Mesendoderm (in vitro differentiated cells): Measurements from ENCODE around the gene RGS6.

Source experiments
- DNase-seq: peaks from one replicate; pipeline ENCODE4 v3.0.0; 2013
- H2AK5ac ChIP-seq: 2 replicates; pipeline ENCODE4 v1.6.1; 2013; ENCODE audit warnings: low read length, inconsistent platforms
- H2BK120ac ChIP-seq: 2 replicates; pipeline ENCODE4 v1.6.1; 2013; ENCODE audit warnings: low read depth, mild to moderate bottlenecking, low read length, moderate library complexity, mixed read lengths
- H2BK15ac ChIP-seq: replicated peaks from 2 replicates; pipeline ENCODE4 v1.6.1; 2013; ENCODE audit warnings: low read depth, mild to moderate bottlenecking, moderate library complexity
- H2BK5ac ChIP-seq: 2 replicates; pipeline ENCODE4 v1.6.1; 2013; ENCODE audit warnings: low read length, inconsistent platforms
- H3K18ac ChIP-seq: 2 replicates; pipeline ENCODE4 v1.6.1; 2013; ENCODE audit warnings: mild to moderate bottlenecking, low read length, mixed read lengths
- H3K23ac ChIP-seq: one replicate; pipeline ENCODE4 v1.6.1; 2013; ENCODE audit warnings: low read length
- H3K27ac ChIP-seq: 2 replicates; pipeline ENCODE4 v1.5.1; 2013; ENCODE audit warnings: low read depth, mild to moderate bottlenecking, inconsistent platforms, low read length, moderate library complexity
- H3K27me3 ChIP-seq: 2 replicates; pipeline ENCODE4 v1.6.1; 2013; ENCODE audit warnings: low read length, control low read depth, mild to moderate bottlenecking, inconsistent platforms; ENCODE audit not compliant: insufficient read depth, poor library complexity
- H3K36me3 ChIP-seq: 2 replicates; pipeline ENCODE4 v1.6.1; 2013; ENCODE audit warnings: low read length, inconsistent platforms; ENCODE audit not compliant: control insufficient read depth, insufficient read depth
- H3K4ac ChIP-seq: one replicate; pipeline ENCODE4 v1.6.1; 2013; ENCODE audit warnings: low read depth, mild to moderate bottlenecking, low read length, moderate library complexity
- H3K4me1 ChIP-seq: 2 replicates; pipeline ENCODE4 v1.6.1; 2013; ENCODE audit warnings: low read depth, low read length, inconsistent platforms; ENCODE audit not compliant: control insufficient read depth
- H3K4me2 ChIP-seq: 2 replicates; pipeline ENCODE4 v1.6.1; 2013; ENCODE audit warnings: low read length
- H3K4me3 ChIP-seq: 2 replicates; pipeline ENCODE4 v1.5.1; 2013; ENCODE audit warnings: mild to moderate bottlenecking, low read length
- H3K56ac ChIP-seq: one replicate; pipeline ENCODE4 v1.6.1; 2013; ENCODE audit warnings: low read length
- H3K79me1 ChIP-seq: 2 replicates; pipeline ENCODE4 v1.6.1; 2013; ENCODE audit warnings: low read length, inconsistent platforms
- H3K79me2 ChIP-seq: 2 replicates; pipeline ENCODE4 v1.6.1; 2013; ENCODE audit warnings: mild to moderate bottlenecking, low read length; ENCODE audit not compliant: control insufficient read depth, insufficient read depth
- H3K9ac ChIP-seq: 2 replicates; pipeline ENCODE4 v1.6.1; 2013; ENCODE audit warnings: low read length, inconsistent platforms
- H4K5ac ChIP-seq: one replicate; pipeline ENCODE4 v1.6.1; 2013; ENCODE audit warnings: low read length
- H4K8ac ChIP-seq: one replicate; pipeline ENCODE4 v1.6.1; 2013; ENCODE audit warnings: low read depth, mild to moderate bottlenecking, control low read depth, low read length, moderate library complexity
- WGBS: extraction: QIAGEN DNeasy Blood & Tissue Kit; methylation state at CpG from one replicate; pipeline ENCODE4 v1.1.7; 2013; ENCODE audit warnings: low lambda C conversion rate, missing lambda C conversion rate; ENCODE audit not compliant: insufficient coverage; ENCODE audit errors: extremely low coverage; 5-methylcytosine and 5-hydroxymethylcytosine counted together

RGS6 gene

GRCh38 chr14:72064501-72064900 is 132.3 kb downstream of the RGS6 start:
- Histone ChIP-seq H3K36me3 (no peaks in the 10 kb centered on the region), H2BK15ac (no peak overlapping the region), H3K4me3 (no peak overlapping the region), H3K18ac (no peak overlapping the region), H3K23ac (no peak overlapping the region), H3K79me2 (no peaks in the 10 kb centered on the region), H2BK120ac (no peak overlapping the region), H3K27me3 (no peaks in the 10 kb centered on the region), H3K4me2 (no peak overlapping the region), H4K5ac (no peak overlapping the region), H3K27ac (no peak overlapping the region), H3K79me1 (no peaks in the 10 kb centered on the region), H4K8ac (no peak overlapping the region), H3K4ac (no peak overlapping the region), H3K9ac (no peak overlapping the region), H3K4me1 (no peaks in the 10 kb centered on the region), H2AK5ac (no peak overlapping the region), H2BK5ac (no peak overlapping the region), H3K56ac (no peak overlapping the region)
- WGBS: no CpG with 5 or more reads among the region's 4 CpGs
- no peak for DNase-seq

GRCh38 chr14:72070458-72070857 is 138.2 kb downstream of the RGS6 start:
- H2BK15ac ChIP-seq: no peak overlapping the region
- H2BK120ac ChIP-seq: no peak overlapping the region
- H3K23ac ChIP-seq: no peak overlapping the region
- H3K18ac ChIP-seq: no peak overlapping the region
- H3K4me1 ChIP-seq: no peaks in the 10 kb centered on the region
- H3K9ac ChIP-seq: no peak overlapping the region
- H2AK5ac ChIP-seq: no peak overlapping the region
- no peak overlapping the region for H3K4ac ChIP-seq
- no peak overlapping the region for H2BK5ac ChIP-seq
- no CpG with 5 or more reads among the region's 1 CpG for WGBS
- no peak overlapping the region for H3K27ac ChIP-seq
- H3K4me3 ChIP-seq: no peak overlapping the region
- H4K5ac ChIP-seq: no peak overlapping the region
- H3K56ac ChIP-seq: no peak overlapping the region
- no peaks in the 10 kb centered on the region for H3K27me3 ChIP-seq
- H3K79me1 ChIP-seq: no peaks in the 10 kb centered on the region
- H3K4me2 ChIP-seq: no peak overlapping the region
- no peaks in the 10 kb centered on the region for H3K36me3 ChIP-seq
- no peak overlapping the region for H4K8ac ChIP-seq
- DNase-seq: no peak
- no peaks in the 10 kb centered on the region for H3K79me2 ChIP-seq

GRCh38 chr14:72075649-72076334 is 143.6 kb downstream of the RGS6 start:
- DNase-seq: peak; percentile 82

GRCh38 chr14:72081137-72081536 is 148.9 kb downstream of the RGS6 start:
- Histone ChIP-seq H4K5ac (no peak overlapping the region), H3K27me3 (no peaks in the 10 kb centered on the region), H3K9ac (no peak overlapping the region), H2BK120ac (no peak overlapping the region), H3K23ac (no peak overlapping the region), H2AK5ac (no peak overlapping the region), H3K79me2 (no peaks in the 10 kb centered on the region), H2BK5ac (no peak overlapping the region), H3K18ac (no peak overlapping the region), H3K36me3 (no peaks in the 10 kb centered on the region), H3K79me1 (no peaks in the 10 kb centered on the region), H3K56ac (no peak overlapping the region), H4K8ac (no peak overlapping the region), H3K4me1 (no peaks in the 10 kb centered on the region), H2BK15ac (no peak overlapping the region), H3K4ac (no peak overlapping the region), H3K27ac (no peak overlapping the region), H3K4me3 (no peak overlapping the region), H3K4me2 (no peak overlapping the region)
- DNase-seq: no peak
- no CpG with 5 or more reads among the region's 1 CpG for WGBS

More at GRCh38 chr14:72075649-72076334, 143.6 kb downstream of the RGS6 start:
- Histone ChIP-seq H2BK5ac (no peak overlapping the region), H3K18ac (no peak overlapping the region), H3K9ac (no peak overlapping the region), H3K4me3 (no peak overlapping the region), H3K4ac (no peak overlapping the region), H3K4me1 (no peaks in the 10 kb centered on the region), H3K23ac (no peak overlapping the region), H3K4me2 (no peak overlapping the region), H3K27me3 (no peaks in the 10 kb centered on the region), H2AK5ac (no peak overlapping the region), H3K36me3 (no peaks in the 10 kb centered on the region), H2BK15ac (no peak overlapping the region), H3K56ac (no peak overlapping the region), H4K8ac (no peak overlapping the region), H4K5ac (no peak overlapping the region), H3K27ac (no peak overlapping the region), H3K79me2 (no peaks in the 10 kb centered on the region), H3K79me1 (no peaks in the 10 kb centered on the region), H2BK120ac (no peak overlapping the region)
- WGBS: no CpG with 5 or more reads among the region's 9 CpGs

DNA sequence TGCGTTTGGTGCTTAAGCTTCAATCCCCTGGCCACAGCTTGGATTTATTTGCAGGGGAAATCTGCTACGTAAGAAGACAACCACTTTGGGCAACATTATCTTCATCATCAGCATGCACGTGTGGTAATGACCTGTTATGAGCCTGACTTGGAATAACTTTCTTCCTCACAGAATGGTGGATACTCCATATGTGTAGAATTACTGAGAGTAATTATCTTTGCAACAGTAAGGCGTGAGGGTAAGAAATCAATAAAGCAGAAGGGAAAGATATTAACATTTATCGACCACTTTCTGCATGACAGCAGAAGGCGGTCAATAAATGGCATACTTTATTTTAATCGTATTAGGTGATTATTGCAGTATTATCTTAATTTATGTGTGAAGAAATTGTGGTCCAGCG is 152.7 kb downstream of the RGS6 start:
- Histone ChIP-seq H2BK15ac (no peak overlapping the region), H3K27me3 (no peaks in the 10 kb centered on the region), H4K5ac (no peak overlapping the region), H2BK5ac (no peak overlapping the region), H3K4me3 (no peak overlapping the region), H2BK120ac (no peak overlapping the region), H3K9ac (no peak overlapping the region), H3K56ac (no peak overlapping the region), H3K4me1 (no peaks in the 10 kb centered on the region), H3K4me2 (no peak overlapping the region), H2AK5ac (no peak overlapping the region), H3K18ac (no peak overlapping the region), H3K4ac (no peak overlapping the region), H3K36me3 (no peaks in the 10 kb centered on the region), H4K8ac (no peak overlapping the region), H3K79me2 (no peaks in the 10 kb centered on the region), H3K79me1 (no peaks in the 10 kb centered on the region), H3K27ac (no peak overlapping the region), H3K23ac (no peak overlapping the region)
- no peak for DNase-seq
- WGBS: no CpG with 5 or more reads among the region's 8 CpGs

- H2BK120ac ChIP-seq: no peak overlapping the region
- no peak overlapping the region for H2BK5ac ChIP-seq
- no peaks in the 10 kb centered on the region for H3K36me3 ChIP-seq
- no peak overlapping the region for H3K27ac ChIP-seq
- H3K9ac ChIP-seq: no peak overlapping the region
- H3K4ac ChIP-seq: no peak overlapping the region
- no peak overlapping the region for H3K4me2 ChIP-seq
- no peaks in the 10 kb centered on the region for H3K4me1 ChIP-seq
- no peak overlapping the region for H4K8ac ChIP-seq
- no CpG with 5 or more reads among the region's 4 CpGs for WGBS
- no peak overlapping the region for H2BK15ac ChIP-seq
- no peaks in the 10 kb centered on the region for H3K79me1 ChIP-seq
- no peak for DNase-seq
- no peaks in the 10 kb centered on the region for H3K79me2 ChIP-seq
- no peak overlapping the region for H4K5ac ChIP-seq
- H3K4me3 ChIP-seq: no peak overlapping the region
- H3K27me3 ChIP-seq: no peaks in the 10 kb centered on the region
- no peak overlapping the region for H3K23ac ChIP-seq
- no peak overlapping the region for H2AK5ac ChIP-seq
- no peak overlapping the region for H3K18ac ChIP-seq
- no peak overlapping the region for H3K56ac ChIP-seq
Observed at GRCh38 chr14:72089625-72090024, 157.4 kb downstream of the RGS6 start.
